ENCODE results near the gene HSPE1. TPM values are rescaled to one million over a fixed set of nuclear protein-coding genes. Genes with fewer than 3 reads are reported as not detected.
A peak's percentile ranks its signal among the peaks of the same experiment; 100 is the strongest.

HSPE1 gene
- total RNA-seq, 1 donor from 2014 or later = 60.5 TPM

DNA sequence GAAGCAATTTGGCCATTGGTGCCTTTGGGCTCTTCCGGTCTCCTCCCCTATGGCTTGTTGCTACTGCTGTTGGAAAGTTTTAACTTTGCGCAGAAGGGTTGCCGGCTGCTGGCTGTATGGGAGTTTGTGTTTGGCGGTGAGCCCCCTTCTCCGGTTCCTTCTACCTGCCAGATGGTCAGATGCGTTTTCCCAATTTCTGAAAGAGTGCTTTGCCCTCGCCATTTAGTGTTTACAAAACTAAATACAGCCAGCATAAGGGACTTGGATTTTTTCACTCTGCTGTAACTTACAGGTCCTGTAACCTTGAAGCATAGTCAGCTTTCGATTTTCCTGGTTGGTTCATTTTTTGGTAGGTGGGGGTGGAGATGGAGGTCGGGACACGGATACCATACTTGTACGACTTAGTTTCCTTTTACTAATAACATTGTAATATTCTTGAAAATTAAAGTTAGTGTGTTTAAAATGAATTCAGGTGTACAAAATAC lies 46.2 kb upstream of the HSPE1 start:
- H3K9me3 Mint-ChIP-seq (ENCODE audit: unreplicated experiment) = no peaks in the 10 kb centered on the region
- peaks cover 23% of the 10 kb centered on the region for H3K4me1 Mint-ChIP-seq (ENCODE audit: unreplicated experiment)
- H3K36me3 Mint-ChIP-seq (ENCODE audit: unreplicated experiment) = no peaks in the 10 kb centered on the region
- DNase-seq (ENCODE audit: extremely low spot score, unreplicated experiment) = no peak
- no peaks in the 10 kb centered on the region for H3K27me3 Mint-ChIP-seq (ENCODE audit: unreplicated experiment)
- H3K4me3 Mint-ChIP-seq (ENCODE audit: unreplicated experiment) = peak overlapping the region; percentile 100
- H3K27ac Mint-ChIP-seq (ENCODE audit: unreplicated experiment) = peak overlapping the region; percentile 100
- TF ChIP-seq, protein P1, sequence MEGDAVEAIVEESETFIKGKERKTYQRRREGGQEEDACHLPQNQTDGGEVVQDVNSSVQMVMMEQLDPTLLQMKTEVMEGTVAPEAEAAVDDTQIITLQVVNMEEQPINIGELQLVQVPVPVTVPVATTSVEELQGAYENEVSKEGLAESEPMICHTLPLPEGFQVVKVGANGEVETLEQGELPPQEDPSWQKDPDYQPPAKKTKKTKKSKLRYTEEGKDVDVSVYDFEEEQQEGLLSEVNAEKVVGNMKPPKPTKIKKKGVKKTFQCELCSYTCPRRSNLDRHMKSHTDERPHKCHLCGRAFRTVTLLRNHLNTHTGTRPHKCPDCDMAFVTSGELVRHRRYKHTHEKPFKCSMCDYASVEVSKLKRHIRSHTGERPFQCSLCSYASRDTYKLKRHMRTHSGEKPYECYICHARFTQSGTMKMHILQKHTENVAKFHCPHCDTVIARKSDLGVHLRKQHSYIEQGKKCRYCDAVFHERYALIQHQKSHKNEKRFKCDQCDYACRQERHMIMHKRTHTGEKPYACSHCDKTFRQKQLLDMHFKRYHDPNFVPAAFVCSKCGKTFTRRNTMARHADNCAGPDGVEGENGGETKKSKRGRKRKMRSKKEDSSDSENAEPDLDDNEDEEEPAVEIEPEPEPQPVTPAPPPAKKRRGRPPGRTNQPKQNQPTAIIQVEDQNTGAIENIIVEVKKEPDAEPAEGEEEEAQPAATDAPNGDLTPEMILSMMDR (IDR thresholded peaks at IDR 0.05) = no peak

DNA sequence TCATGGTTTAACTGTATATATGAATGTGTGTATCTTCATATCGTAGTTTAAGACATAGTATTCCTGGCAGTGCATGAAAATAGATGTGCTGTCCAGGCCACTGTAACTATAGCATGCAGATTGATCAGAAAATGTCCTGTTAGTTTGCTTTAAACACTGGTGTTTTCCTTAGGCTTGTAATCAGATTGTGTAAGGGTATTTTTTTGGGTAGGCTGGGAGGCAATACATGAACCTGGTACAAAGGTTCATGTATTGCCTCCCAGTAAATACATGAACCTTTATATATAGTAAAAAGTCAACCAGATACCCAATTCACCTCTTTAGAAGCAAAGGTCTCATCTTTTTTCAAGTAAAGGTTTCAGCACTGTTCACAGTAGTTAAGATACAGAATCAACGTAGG lies 45.3 kb upstream of the HSPE1 start:
- Mint-ChIP-seq H3K36me3 (ENCODE audit: unreplicated experiment) (peaks cover 4% of the 10 kb centered on the region), H3K4me1 (ENCODE audit: unreplicated experiment) (peaks cover 23% of the 10 kb centered on the region), H3K4me3 (ENCODE audit: unreplicated experiment) (peak overlapping the region; percentile 100), H3K27ac (ENCODE audit: unreplicated experiment) (peak overlapping the region; percentile 100), H3K27me3 (ENCODE audit: unreplicated experiment) (no peaks in the 10 kb centered on the region), H3K9me3 (ENCODE audit: unreplicated experiment) (no peaks in the 10 kb centered on the region)
- no peak for DNase-seq (ENCODE audit: extremely low spot score, unreplicated experiment)
- TF ChIP-seq, protein P1 (IDR thresholded peaks at IDR 0.05) = no peak

DNA sequence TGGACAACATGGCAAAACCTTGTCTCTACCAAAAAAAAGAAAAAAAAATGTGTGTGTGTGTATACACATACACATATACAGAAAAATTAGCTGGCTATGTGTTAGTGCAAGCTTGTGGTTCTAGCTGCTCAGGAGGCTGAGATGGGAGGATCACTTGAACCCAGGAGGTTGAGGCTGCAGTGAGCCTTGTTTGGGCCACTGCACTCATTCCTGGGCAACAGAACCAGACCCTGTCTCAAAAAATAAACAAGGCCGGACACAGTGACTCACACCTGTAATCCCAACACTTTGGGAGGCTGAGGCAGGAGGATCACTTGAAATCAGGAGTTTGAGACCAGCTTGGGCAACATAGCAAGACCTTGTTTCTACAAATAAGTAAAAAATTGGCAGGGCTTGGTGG lies 44.8 kb upstream of the HSPE1 start:
- peaks cover 23% of the 10 kb centered on the region for H3K4me1 Mint-ChIP-seq (ENCODE audit: unreplicated experiment)
- H3K9me3 Mint-ChIP-seq (ENCODE audit: unreplicated experiment) = no peaks in the 10 kb centered on the region
- peaks cover 5% of the 10 kb centered on the region for H3K36me3 Mint-ChIP-seq (ENCODE audit: unreplicated experiment)
- H3K27me3 Mint-ChIP-seq (ENCODE audit: unreplicated experiment) = no peaks in the 10 kb centered on the region
- no peak overlapping the region for H3K27ac Mint-ChIP-seq (ENCODE audit: unreplicated experiment)
- no peak for DNase-seq (ENCODE audit: extremely low spot score, unreplicated experiment)
- no peak overlapping the region for H3K4me3 Mint-ChIP-seq (ENCODE audit: unreplicated experiment)
- TF ChIP-seq, protein P1 (IDR thresholded peaks at IDR 0.05) = no peak

DNA sequence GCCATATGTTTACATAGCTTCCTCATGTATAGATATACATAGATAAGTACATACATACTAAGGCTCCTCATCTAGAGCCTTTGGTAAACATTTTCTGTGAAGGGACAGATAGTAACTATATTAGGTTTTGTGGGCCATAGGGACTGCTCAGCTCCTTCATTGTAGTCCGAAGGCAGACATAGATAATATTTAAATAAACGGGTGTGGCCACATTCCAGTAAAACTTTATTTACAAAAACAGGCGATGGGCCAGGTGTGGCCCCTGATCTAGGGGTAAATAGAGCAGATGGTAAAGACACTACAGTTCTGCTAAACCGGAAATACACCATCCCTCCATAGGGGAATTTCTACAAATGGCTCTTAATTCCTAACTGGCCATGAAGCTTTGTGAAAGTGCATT lies 39.5 kb upstream of the HSPE1 start:
- no peak for DNase-seq (ENCODE audit: extremely low spot score, unreplicated experiment)
- no peaks in the 10 kb centered on the region for H3K9me3 Mint-ChIP-seq (ENCODE audit: unreplicated experiment)
- TF ChIP-seq, protein P1 (IDR thresholded peaks at IDR 0.05) = no peak
- no peak overlapping the region for H3K4me3 Mint-ChIP-seq (ENCODE audit: unreplicated experiment)
- no peaks in the 10 kb centered on the region for H3K27me3 Mint-ChIP-seq (ENCODE audit: unreplicated experiment)
- H3K27ac Mint-ChIP-seq (ENCODE audit: unreplicated experiment) = no peak overlapping the region
- peaks cover 21% of the 10 kb centered on the region for H3K36me3 Mint-ChIP-seq (ENCODE audit: unreplicated experiment)
- peaks cover 12% of the 10 kb centered on the region for H3K4me1 Mint-ChIP-seq (ENCODE audit: unreplicated experiment)

DNA sequence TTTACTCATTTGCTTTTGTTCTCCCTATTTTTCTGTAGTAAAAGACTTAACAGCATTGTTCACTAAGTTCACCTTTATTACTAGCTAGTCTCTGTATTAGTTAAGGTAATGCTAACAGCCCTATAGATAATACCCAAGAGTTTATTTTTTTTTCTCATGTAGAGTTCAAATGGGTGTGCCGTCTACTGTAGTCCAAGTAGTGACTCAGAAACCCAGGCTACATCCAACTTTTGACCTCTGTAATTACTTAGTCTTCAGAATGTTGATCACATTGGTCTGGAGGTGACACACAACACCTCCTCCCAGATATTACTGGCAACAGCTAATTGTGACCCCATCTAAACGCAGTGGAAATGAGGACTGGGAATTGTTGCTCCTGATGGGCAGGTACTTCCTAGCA lies 39.1 kb upstream of the HSPE1 start:
- DNase-seq (ENCODE audit: extremely low spot score, unreplicated experiment) = no peak
- Mint-ChIP-seq H3K9me3 (ENCODE audit: unreplicated experiment) (no peaks in the 10 kb centered on the region), H3K4me3 (ENCODE audit: unreplicated experiment) (no peak overlapping the region), H3K27ac (ENCODE audit: unreplicated experiment) (no peak overlapping the region), H3K4me1 (ENCODE audit: unreplicated experiment) (peaks cover 12% of the 10 kb centered on the region), H3K27me3 (ENCODE audit: unreplicated experiment) (no peaks in the 10 kb centered on the region), H3K36me3 (ENCODE audit: unreplicated experiment) (peaks cover 23% of the 10 kb centered on the region)
- TF ChIP-seq, protein P1 (IDR thresholded peaks at IDR 0.05) = no peak

All from osteocyte (in vitro differentiated cells).